Thyroid gland (tissue), 4 donors: ENCODE results near the gene RASGRP2. TPM values are rescaled to one million over a fixed set of nuclear protein-coding genes. Genes with fewer than 3 reads are reported as not detected.

Source experiments
- DNase-seq, 2 donors: peaks; one replicate each; pipeline ENCODE4 v3.0.0-alpha.2; 2019
- H3K27ac ChIP-seq, 3 donors: fragments of 200-600 bp; sonication (generic); 1 replicate in 2 of 3; 2 replicates in 1 of 3; pipeline ENCODE4 v1.5.1; 2016 to 2019; ENCODE audit warnings: mild to moderate bottlenecking in 1 of 3, moderate library complexity in 1 of 3
- H3K27me3 ChIP-seq: fragments of 200-600 bp; sonication (generic); one replicate; pipeline ENCODE4 v1.5.1; 2019
- H3K36me3 ChIP-seq, 2 donors: fragments of 200-600 bp; sonication (generic); one replicate each; pipeline ENCODE4 v1.5.1; 2016 to 2019
- H3K4me1 ChIP-seq, 2 donors: fragments of 200-600 bp; sonication (generic); one replicate each; pipeline ENCODE4 v1.5.1; 2017 to 2019
- H3K4me3 ChIP-seq, 3 donors: fragments of 200-600 bp; sonication (generic); replicated peaks in 1 of 3; 1 replicate in 2 of 3; 2 replicates in 1 of 3; pipeline ENCODE4 v1.5.1; 2016; ENCODE audit warnings: mild to moderate bottlenecking in 1 of 3
- H3K9me3 ChIP-seq: fragments of 200-600 bp; sonication (generic); one replicate; pipeline ENCODE4 v1.5.1; 2017
- POLR2A ChIP-seq, 2 donors: fragments of 450-650 bp; IDR thresholded peaks; one replicate each; pipeline ENCODE4 v1.6.1; 2017; ENCODE audit warnings: antibody characterized with exemption in 2 of 2, mild to moderate bottlenecking in 2 of 2, moderate library complexity in 1 of 2
- WGBS, 2 donors: methylation state at CpG; one replicate each; pipeline ENCODE4 v1.1.5; 2017; 5-methylcytosine and 5-hydroxymethylcytosine counted together
- intact Hi-C: fragments of 100-400 bp; cut with DNase I; formaldehyde crosslinking; loops from one replicate; pipeline ENCODE4 v1.15.1; 2023
- total RNA-seq, 4 donors: library from RNA; depleted of rRNA; stranded (reverse); fragments of >200 nt; gene quantifications; one replicate each; pipeline ENCODE4 v1.2.3, GENCODE V29; 2016
- TF ChIP-seq, protein P1 (sequence below), 6 experiments: fragments of 200-600 bp in 3 of 6; fragments of 450-650 bp in 3 of 6; sonication (generic) in 3 of 6; IDR thresholded peaks; one replicate each; pipeline ENCODE4 v1.5.1; 2016 to 2019; ENCODE audit warnings: antibody characterized with exemption in 6 of 6, mild to moderate bottlenecking in 2 of 6, inconsistent platforms in 1 of 6, moderate library complexity in 1 of 6

Gene RASGRP2
- total RNA-seq: 1 to 10 TPM; 2.8 to 8.9 (median 6.6) TPM

GRCh38 chr11:64743591-64744543 is at the start of gene RASGRP2:
Gene RASGRP2 (minus strand): TSS chr11:64744142. CDS start chr11:64742866, 1,276 bp downstream.
- peak; percentile 38 to 56 for DNase-seq
- TF ChIP-seq, protein P1, sequence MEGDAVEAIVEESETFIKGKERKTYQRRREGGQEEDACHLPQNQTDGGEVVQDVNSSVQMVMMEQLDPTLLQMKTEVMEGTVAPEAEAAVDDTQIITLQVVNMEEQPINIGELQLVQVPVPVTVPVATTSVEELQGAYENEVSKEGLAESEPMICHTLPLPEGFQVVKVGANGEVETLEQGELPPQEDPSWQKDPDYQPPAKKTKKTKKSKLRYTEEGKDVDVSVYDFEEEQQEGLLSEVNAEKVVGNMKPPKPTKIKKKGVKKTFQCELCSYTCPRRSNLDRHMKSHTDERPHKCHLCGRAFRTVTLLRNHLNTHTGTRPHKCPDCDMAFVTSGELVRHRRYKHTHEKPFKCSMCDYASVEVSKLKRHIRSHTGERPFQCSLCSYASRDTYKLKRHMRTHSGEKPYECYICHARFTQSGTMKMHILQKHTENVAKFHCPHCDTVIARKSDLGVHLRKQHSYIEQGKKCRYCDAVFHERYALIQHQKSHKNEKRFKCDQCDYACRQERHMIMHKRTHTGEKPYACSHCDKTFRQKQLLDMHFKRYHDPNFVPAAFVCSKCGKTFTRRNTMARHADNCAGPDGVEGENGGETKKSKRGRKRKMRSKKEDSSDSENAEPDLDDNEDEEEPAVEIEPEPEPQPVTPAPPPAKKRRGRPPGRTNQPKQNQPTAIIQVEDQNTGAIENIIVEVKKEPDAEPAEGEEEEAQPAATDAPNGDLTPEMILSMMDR (IDR thresholded peaks at IDR 0.05): peak in 4 of 6 experiments; percentile 24 to 54 (median 33)
- TF ChIP-seq POLR2A (IDR thresholded peaks at IDR 0.05): no peak
- peak within 1 kb of the TSS in 1 of 3 donors; percentile 40 for H3K4me3 ChIP-seq
- no peaks in the 10 kb centered on the region for H3K9me3 ChIP-seq
- H3K4me1 ChIP-seq: peaks cover 32 to 54% of the 10 kb centered on the region in 2 donors
- no peaks in the 10 kb centered on the region for H3K36me3 ChIP-seq
- H3K27me3 ChIP-seq: peaks cover 27% of the 10 kb centered on the region
- 4 to 5% methylated on average over 21 to 46 of the region's 57 CpGs for WGBS, 2 donors
- intact Hi-C loops: no loop called here
- peak within 1 kb of the TSS; percentile 29 to 83 (median 72) for H3K27ac ChIP-seq

GRCh38 chr11:64792482-64792881 is 48.5 kb upstream of the RASGRP2 start:
- no peak for TF ChIP-seq POLR2A (IDR thresholded peaks at IDR 0.05)
- TF ChIP-seq, protein P1 (IDR thresholded peaks at IDR 0.05): no peak
- peaks cover 16 to 22% of the 10 kb centered on the region in 2 donors for H3K36me3 ChIP-seq
- no peaks in the 10 kb centered on the region for H3K9me3 ChIP-seq
- no peaks in the 10 kb centered on the region for H3K4me1 ChIP-seq
- H3K27ac ChIP-seq: peak overlapping the region in 1 of 3 donors; percentile 20
- intact Hi-C loops: no loop called here
- DNase-seq: no peak
- 90 to 92% methylated on average over 4 of the region's 4 CpGs for WGBS, 2 donors
- H3K4me3 ChIP-seq: no peak overlapping the region
- H3K27me3 ChIP-seq: no peaks in the 10 kb centered on the region

GRCh38 chr11:64791781-64792291 is 47.9 kb upstream of the RASGRP2 start:
- no peak for TF ChIP-seq POLR2A (IDR thresholded peaks at IDR 0.05)
- TF ChIP-seq, protein P1 (IDR thresholded peaks at IDR 0.05): no peak
- Histone ChIP-seq H3K36me3 (peaks cover 11 to 18% of the 10 kb centered on the region in 2 donors), H3K4me3 (no peak overlapping the region), H3K27me3 (no peaks in the 10 kb centered on the region), H3K9me3 (no peaks in the 10 kb centered on the region), H3K4me1 (no peaks in the 10 kb centered on the region), H3K27ac (no peak overlapping the region)
- 81 to 87% methylated on average over 7 to 10 of the region's 14 CpGs for WGBS, 2 donors
- intact Hi-C loops: no loop called here
- DNase-seq: no peak

DNA sequence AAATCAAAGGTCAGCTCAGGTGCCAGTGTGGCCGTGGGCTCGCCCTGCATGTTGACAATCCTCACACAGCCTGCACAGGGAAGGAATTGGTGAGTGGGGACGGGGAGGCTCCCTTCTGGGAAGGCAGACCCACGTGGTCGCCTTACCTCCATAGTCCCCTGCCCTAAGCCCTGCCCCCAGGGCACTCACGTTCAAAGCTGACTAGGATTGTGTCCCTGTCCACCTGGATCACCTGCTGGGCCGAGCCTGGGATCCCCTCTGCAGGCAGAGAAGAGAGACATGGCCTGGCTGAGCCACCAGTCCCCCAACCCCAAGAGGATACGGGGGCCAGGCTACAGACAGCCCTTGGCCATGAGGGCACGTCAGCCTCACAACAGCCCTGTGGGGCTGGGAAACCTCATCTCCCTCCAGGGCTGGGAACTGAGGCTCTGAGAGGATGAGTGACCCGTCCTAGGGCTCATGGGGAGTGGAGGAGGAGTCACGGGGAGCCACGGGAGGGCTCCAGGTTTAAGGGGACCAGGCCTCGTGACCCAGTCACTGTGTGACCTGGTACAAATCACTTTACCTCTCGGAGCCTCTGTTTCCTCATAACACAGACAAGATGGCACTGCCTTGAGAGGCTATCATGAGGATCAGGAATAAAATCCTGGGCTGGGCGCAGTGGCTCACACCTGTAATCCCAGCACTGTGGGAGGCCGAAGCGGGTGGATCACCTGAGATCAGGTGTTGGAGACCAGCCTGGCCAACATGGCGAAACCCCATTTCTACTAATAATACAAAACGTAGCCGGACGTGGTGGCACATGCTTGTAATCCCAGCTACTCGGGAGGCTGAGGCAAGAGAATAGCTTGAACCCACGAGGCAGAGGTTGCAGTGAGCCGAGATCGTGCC is 46.5 kb upstream of the RASGRP2 start:
- Histone ChIP-seq H3K36me3 (peaks cover 0 to 12% of the 10 kb centered on the region in 2 donors), H3K9me3 (no peaks in the 10 kb centered on the region), H3K27ac (no peak overlapping the region), H3K27me3 (no peaks in the 10 kb centered on the region), H3K4me1 (no peaks in the 10 kb centered on the region), H3K4me3 (no peak overlapping the region)
- TF ChIP-seq, protein P1 (IDR thresholded peaks at IDR 0.05): no peak
- TF ChIP-seq POLR2A (IDR thresholded peaks at IDR 0.05): no peak
- DNase-seq: no peak
- intact Hi-C loops: no loop called here
- WGBS, 2 donors: 93 to 95% methylated on average over 17 to 25 of the region's 25 CpGs
